Ectodermal cell (in vitro differentiated cells): ENCODE data around the gene GPBP1.

Experiments
- H3K27ac ChIP-seq: 2 replicates; pipeline ENCODE4 v1.7.0; 2013; ENCODE audit warnings: mild to moderate bottlenecking, low read depth, low read length; ENCODE audit not compliant: insufficient read depth, poor library complexity, severe bottlenecking
- H3K27me3 ChIP-seq: 2 replicates; pipeline ENCODE4 v1.7.0; 2013; ENCODE audit warnings: mild to moderate bottlenecking, low read length; ENCODE audit not compliant: insufficient read depth, control insufficient read depth, poor library complexity, severe bottlenecking
- H3K36me3 ChIP-seq: one replicate; pipeline ENCODE4 v1.7.0; 2013; ENCODE audit warnings: low read length; ENCODE audit not compliant: control insufficient read depth, insufficient read depth
- H3K4me1 ChIP-seq: one replicate; pipeline ENCODE4 v1.7.0; 2013; ENCODE audit warnings: low read length; ENCODE audit not compliant: control insufficient read depth, insufficient read depth
- H3K4me3 ChIP-seq: 2 replicates; pipeline ENCODE4 v1.7.0; 2013; ENCODE audit warnings: low read depth, low read length, control low read depth; ENCODE audit not compliant: insufficient read depth
- H3K9me3 ChIP-seq: 2 replicates; pipeline ENCODE4 v1.7.0; 2013; ENCODE audit warnings: mild to moderate bottlenecking, low read length, moderate library complexity; ENCODE audit not compliant: control insufficient read depth
- WGBS, 2 experiments: methylation state at CpG; one replicate each; pipeline ENCODE4 v1.1.7; 2013; ENCODE audit warnings: missing lambda C conversion rate in 2 of 2; 5-methylcytosine and 5-hydroxymethylcytosine counted together

Gene GPBP1

DNA sequence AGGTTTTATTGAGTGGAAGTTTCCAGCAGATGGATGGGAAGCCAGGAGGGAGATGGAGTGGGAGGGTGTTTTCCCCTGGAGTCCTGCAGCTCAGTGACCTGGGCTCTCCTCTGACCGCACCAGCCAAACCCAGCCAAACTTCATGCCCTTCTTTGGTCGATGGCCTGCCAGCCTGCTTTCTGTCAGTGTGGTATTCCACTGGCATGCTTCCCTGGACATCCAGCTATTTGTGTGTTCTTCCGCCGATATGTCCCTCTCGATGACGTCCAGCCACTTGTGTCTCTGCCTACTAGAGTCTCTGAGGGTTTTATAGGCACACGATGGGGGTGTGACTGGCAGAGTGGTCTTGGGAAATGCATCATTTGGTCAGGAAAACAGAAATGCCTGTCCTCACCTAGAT is 33.8 kb downstream of the GPBP1 start:
- Histone ChIP-seq H3K36me3 (peaks cover 3% of the 10 kb centered on the region), H3K4me1 (no peaks in the 10 kb centered on the region), H3K27ac (no peak overlapping the region), H3K27me3 (no peaks in the 10 kb centered on the region), H3K9me3 (no peaks in the 10 kb centered on the region), H3K4me3 (no peak overlapping the region)
- 94 to 97% methylated on average over 7 of the region's 7 CpGs for WGBS, 2 experiments

DNA sequence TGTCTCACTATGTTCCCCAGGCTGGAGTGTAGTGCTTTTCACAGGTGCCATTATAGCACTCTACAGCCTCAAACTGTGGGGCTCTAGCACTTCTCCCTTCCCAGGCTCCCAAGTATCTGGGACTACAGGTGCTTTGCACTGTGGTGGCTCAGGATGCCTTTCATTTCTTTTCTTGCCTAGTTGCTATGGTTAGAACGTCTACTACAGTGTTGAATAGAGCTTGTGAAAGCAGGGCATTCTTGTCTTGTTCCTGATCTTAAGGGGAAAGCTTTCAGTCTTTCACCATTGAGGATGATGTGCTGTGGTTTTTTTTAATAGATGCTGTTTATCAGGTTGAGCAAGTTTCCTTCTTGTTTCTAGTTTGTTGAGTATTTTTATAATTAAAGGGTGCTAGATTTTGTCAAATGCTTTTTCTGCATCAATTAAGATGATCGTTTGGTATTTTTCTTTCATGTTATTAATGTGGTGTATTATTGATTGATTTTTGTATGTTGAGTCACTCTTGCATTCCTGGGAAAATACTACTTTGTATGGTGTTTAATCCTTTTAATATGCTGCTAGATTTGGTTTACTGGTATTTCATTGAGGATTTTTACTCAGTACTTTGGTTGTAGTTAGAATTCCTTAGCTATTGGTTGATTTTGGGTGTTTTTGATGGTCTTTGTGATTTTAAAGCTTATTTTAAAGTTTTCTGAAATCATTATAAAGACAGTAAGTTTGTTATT is 35.6 kb downstream of the GPBP1 start:
- Histone ChIP-seq H3K36me3 (peaks cover 7% of the 10 kb centered on the region), H3K4me3 (no peak overlapping the region), H3K4me1 (no peaks in the 10 kb centered on the region), H3K9me3 (no peaks in the 10 kb centered on the region), H3K27me3 (no peaks in the 10 kb centered on the region), H3K27ac (no peak overlapping the region)
- 74 to 80% methylated on average over 2 of the region's 2 CpGs for WGBS, 2 experiments

DNA sequence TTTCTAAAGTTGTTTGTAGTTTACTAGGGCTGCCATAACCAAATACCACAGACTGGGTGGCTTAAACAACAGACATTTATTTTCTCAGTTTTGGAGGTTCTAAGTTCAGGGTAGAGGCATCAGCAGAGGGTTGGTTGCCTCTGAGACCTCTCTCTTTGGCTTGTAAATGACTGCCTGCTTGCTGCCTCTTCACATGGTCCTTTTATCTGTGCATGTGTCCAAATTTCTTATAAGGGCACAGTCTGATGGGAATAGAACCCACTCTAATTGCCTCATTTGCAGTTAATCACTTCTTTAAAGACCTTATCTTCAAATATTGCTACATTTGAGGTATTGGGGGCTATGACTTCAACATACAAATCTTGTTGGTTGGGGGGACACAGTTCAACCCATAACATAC is 36.8 kb downstream of the GPBP1 start:
- H3K27ac ChIP-seq, result no peak overlapping the region
- no peaks in the 10 kb centered on the region for H3K9me3 ChIP-seq
- no peaks in the 10 kb centered on the region for H3K27me3 ChIP-seq
- H3K36me3 ChIP-seq, result peaks cover 14% of the 10 kb centered on the region
- no peak overlapping the region for H3K4me3 ChIP-seq
- H3K4me1 ChIP-seq, result no peaks in the 10 kb centered on the region

DNA sequence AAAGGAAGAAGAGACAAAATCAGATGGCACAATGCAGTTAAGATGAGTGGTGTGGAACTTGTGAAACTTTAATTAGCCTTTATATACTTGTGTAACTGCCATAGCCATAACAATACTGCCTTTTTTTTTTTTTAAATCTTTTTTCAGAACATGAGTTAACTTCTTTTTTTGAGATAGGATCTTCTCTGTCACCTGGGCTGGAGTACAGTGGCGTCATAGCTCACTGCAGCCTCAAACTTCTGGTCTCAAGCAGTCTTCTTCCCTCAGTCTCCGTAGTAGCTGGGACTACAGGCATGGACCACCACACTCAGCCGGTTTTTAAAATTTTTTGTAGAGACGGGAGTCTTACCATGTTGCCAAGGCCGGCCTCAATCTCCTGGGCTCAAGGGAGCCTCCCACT is 37.2 kb downstream of the GPBP1 start:
- Histone ChIP-seq H3K4me3 (no peak overlapping the region), H3K27me3 (no peaks in the 10 kb centered on the region), H3K4me1 (no peaks in the 10 kb centered on the region), H3K27ac (no peak overlapping the region), H3K36me3 (peaks cover 14% of the 10 kb centered on the region), H3K9me3 (no peaks in the 10 kb centered on the region)
- WGBS, 2 experiments, result 89 to 92% methylated on average over 5 of the region's 5 CpGs

DNA sequence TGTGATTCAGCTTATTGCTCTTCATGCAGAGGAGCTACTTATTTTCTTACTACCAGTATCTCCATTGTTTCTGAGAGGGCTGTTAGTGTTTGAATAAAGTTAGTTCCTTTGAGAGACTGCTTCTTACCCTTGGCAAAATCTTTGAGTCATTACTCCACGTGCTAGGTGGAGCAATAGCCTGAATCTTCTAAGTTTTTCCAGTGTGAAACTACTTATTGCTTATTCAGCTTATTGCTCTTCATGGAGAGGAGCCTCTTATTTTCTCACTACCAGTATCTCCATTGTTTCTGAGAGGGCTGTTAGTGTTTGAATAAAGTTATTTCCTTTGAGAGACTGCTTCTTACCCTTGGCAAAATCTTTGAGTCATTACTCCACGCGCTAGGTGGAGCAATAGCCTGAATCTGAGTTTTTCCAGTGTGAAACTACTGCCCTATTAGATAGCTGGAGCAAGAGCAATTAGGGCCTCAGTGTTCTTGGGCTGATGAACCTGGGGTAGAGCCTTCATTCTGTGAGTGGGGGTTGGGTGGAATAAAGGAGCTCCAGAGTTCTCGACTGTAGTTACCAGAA is 41.9 kb downstream of the GPBP1 start:
- 93 to 96% methylated on average over 4 of the region's 4 CpGs for WGBS, 2 experiments
- peaks cover 17% of the 10 kb centered on the region for H3K36me3 ChIP-seq

DNA sequence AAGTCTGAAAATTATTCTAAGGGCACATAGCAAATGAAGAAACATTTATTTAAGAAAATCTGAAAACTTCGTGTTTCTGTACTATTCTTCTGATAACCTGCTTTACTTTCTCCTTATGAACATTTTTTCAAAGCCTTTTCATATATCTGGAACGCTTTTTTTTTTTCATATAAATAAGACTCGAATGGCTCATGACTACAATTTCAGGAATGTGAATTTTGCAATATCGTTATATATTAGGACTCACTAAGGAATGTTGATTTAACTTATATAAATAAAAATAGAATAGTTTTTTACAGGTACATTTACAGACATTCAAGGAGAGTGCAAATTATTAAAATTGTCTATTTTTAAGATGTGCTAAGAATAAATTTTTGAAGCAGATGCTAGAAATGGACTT is 42.9 kb downstream of the GPBP1 start:
- WGBS, 2 experiments, result 97% methylated on average over 2 of the region's 4 CpGs
- Histone ChIP-seq H3K4me3 (no peak overlapping the region), H3K27ac (no peak overlapping the region), H3K36me3 (peaks cover 17% of the 10 kb centered on the region), H3K4me1 (no peaks in the 10 kb centered on the region), H3K27me3 (no peaks in the 10 kb centered on the region), H3K9me3 (no peaks in the 10 kb centered on the region)

More for the DNA sequence above, 41.9 kb downstream of the GPBP1 start:
- Histone ChIP-seq H3K27ac (no peak overlapping the region), H3K4me3 (no peak overlapping the region), H3K9me3 (no peaks in the 10 kb centered on the region), H3K4me1 (no peaks in the 10 kb centered on the region), H3K27me3 (no peaks in the 10 kb centered on the region)

DNA sequence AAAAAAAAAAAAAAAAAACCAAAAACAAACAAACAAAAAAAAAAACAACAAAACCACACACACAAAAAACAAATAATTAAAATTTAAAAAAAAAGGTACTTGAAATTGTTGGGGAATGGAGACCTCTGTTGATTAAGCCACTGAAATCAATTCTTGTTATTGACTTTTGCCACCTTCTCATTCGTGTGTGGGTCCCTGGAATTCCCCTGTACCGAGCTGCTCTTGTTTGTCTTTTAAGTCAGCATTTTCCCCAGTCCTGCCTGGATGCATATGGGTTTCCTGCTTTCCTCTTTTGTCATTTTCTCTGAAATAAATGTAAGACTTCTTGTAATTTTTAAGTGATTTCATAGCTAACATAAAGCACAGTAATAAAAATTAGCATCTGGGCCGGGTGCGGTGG is 45.5 kb downstream of the GPBP1 start:
- Histone ChIP-seq H3K9me3 (no peaks in the 10 kb centered on the region), H3K4me1 (no peaks in the 10 kb centered on the region), H3K4me3 (no peak overlapping the region), H3K27me3 (no peaks in the 10 kb centered on the region), H3K36me3 (peaks cover 14% of the 10 kb centered on the region), H3K27ac (no peak overlapping the region)
- 87 to 97% methylated on average over 4 of the region's 4 CpGs for WGBS, 2 experiments

DNA sequence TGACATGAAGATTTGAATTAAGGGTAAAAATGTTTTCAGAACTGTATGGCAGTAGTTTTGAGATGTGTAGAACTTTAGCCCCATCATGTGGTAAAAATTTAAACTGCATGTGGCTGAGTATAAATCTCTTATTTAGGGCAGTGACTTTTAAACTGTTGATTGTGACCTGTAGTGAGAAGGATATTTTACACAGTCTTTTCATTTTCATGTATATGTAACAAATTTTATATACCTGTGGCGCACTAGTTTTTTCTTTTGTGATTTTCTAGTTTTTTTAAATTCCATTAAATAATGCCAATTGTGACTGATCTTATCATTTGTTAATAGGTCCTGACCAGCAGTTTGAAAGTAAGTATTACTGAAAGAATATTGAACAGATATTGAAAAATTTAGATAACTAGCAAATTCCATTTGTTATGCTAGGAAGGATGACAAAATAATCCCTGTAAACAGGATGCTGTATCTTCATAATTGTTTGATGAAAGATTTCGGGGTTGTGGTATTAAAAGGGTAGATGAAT is 47.2 kb downstream of the GPBP1 start:
- Histone ChIP-seq H3K9me3 (no peaks in the 10 kb centered on the region), H3K4me1 (no peaks in the 10 kb centered on the region), H3K27ac (no peak overlapping the region), H3K36me3 (peaks cover 5% of the 10 kb centered on the region), H3K4me3 (no peak overlapping the region), H3K27me3 (no peaks in the 10 kb centered on the region)
- 100% methylated on average over 1 to 2 of the region's 2 CpGs for WGBS, 2 experiments

DNA sequence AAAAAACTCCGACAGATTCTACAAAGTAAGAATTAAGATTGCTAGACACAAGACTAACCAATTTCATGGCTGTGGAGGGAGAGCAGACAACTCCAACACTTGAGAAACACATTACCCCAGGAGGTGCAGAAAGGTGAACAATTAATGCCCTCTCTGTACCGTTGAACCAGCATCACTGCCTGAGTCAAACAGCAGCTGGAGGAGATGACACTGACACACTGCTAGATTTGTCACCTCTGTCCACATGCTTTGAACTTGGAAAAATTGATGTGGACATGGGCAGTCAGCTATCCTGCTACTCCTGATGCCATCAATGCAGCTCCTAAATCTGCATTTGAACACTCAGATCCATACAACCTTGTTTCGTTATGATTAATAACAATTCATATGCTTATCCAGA is 51.7 kb downstream of the GPBP1 start:
- H3K36me3 ChIP-seq, result peaks cover 6% of the 10 kb centered on the region
- no peak overlapping the region for H3K27ac ChIP-seq
- H3K4me1 ChIP-seq, result no peaks in the 10 kb centered on the region
- 93 to 98% methylated on average over 3 of the region's 3 CpGs for WGBS, 2 experiments
- no peaks in the 10 kb centered on the region for H3K27me3 ChIP-seq
- no peak overlapping the region for H3K4me3 ChIP-seq
- H3K9me3 ChIP-seq, result no peaks in the 10 kb centered on the region

DNA sequence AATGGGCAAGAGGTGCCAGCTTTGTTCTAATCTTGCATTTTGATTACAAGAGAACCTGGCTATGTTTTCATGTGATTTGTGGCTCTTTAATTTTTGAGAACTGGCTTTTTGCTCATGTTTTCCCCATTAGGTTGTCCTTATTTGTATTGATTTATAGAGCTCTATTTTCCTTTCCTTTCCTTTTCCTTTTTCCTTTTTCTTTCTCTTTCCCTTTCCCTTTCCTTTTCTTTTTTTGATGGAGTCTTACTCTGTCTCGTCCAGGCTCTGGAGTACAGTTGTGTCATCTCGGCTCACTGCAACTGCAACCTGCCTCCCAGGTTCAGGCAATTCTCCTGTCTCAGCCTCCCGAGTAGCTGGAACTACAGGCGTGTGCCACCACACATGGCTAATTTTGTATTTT is 55.5 kb downstream of the GPBP1 start:
- no peak overlapping the region for H3K4me3 ChIP-seq
- 95 to 98% methylated on average over 4 of the region's 4 CpGs for WGBS, 2 experiments
- H3K36me3 ChIP-seq, result peaks cover 37% of the 10 kb centered on the region

More for the DNA sequence above, 55.5 kb downstream of the GPBP1 start:
- no peak overlapping the region for H3K27ac ChIP-seq
- H3K9me3 ChIP-seq, result no peaks in the 10 kb centered on the region
- H3K27me3 ChIP-seq, result no peaks in the 10 kb centered on the region
- no peaks in the 10 kb centered on the region for H3K4me1 ChIP-seq
